GM19438 (cell line): ENCODE results near the gene PPP1R3E.
A peak's percentile ranks its signal among the peaks of the same experiment; 100 is the strongest.

Source experiments
- ATAC-seq: cut with Tn5 transposase; IDR thresholded peaks from one replicate; pipeline ENCODE4 v1.9.1; 2021; ENCODE audit warnings: low read depth; ENCODE audit not compliant: unreplicated experiment

PPP1R3E gene

GRCh38 chr14:23322568-23323517 lies 20.2 kb upstream of the PPP1R3E start:
- ATAC-seq, result no peak

GRCh38 chr14:23321572-23322547 lies 19.2 kb upstream of the PPP1R3E start:
- peak; percentile 7 for ATAC-seq

DNA sequence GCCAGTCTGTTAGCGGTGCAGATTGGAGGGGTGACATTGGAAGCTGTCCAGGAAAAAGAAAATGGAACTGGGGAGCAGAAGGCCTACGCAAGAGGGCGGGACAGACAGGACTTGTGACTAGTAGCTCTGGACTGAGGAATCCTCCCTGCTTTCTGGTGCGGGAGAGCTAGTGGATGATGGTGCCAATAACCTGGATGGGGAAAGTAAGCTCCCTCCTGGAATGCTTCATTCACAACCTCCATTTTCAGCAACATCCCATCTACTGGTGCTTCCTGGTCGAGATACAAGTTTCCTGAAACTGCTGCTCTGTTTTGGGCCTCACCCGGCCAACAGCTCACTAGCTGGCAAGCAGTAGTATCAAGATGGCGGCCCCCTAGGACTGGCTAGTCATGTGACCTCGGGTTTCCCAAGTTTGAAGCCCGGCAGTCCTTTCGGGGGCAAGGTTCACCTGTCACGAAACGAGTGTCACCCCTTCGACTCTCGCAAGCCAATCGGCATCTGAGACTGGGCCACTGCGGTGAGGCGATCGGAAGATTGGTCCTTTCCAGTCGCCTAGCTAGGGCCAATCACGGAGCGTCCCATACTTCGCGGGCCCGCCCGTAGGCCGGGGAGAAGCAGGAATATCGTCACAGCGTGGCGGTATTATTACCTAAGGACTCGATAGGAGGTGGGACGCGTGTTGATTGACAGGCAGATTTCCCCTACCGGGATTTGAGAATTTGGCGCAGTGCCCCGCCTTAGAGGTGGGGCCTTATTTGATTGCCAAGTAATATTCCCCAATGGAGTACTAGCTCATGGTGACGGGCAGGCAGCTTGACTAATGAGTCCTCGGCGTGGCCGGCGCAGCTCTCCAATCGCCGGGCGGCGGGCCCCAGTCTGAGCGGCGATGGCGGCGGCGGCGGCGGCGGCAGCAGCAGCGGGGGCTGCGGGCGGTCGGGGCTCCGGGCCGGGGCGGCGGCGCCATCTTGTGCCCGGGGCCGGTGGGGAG lies 18.2 kb upstream of the PPP1R3E start, which contains the start of gene PABPN1:
TSS of gene PABPN1 (plus strand) at position 874 of the 988 bp plus-strand sequence. CDS start at position 887, 13 bp downstream.
- ATAC-seq, result peak; percentile 87

- ATAC-seq, result no peak
Observed at GRCh38 chr14:23319746-23320583, 17.3 kb upstream of the PPP1R3E start.

DNA sequence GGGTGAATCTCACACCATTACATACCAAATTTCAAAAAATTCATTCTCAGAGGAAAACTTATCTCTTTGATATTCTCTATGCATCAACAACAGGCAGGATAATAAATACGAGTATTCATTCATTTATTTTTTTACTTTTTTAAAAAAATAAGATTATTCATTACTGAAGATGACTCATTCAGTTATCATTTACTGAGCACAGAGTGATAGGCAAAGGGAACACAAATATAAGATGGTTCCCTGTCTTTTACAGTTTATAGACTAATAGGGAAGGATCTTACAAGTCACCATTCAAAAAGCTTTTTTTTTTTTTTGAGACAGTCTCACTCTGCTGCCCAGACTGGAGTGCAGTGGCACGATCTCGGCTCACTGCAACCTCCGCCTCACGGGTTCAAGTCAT lies 13.6 kb upstream of the PPP1R3E start:
- no peak for ATAC-seq

DNA sequence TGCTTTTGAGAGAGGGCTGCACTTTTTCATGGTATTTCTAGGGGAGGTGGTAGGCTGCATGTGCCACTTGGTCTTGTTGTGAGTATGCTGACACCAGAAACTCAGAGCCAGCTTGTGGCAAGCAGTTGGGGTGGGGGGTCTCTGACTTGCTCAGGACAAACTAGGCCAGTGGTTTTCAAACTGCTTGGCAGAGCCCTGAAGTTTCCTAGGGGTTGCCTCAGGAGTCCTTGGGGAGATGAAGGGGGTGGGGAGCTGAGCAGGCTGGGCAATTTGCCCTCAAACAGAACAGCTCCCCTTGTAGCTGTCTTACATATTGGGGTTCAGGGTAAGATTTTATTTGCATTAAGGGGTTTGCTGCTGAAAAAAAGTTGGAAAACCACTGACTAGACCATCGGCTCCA lies 7.9 kb upstream of the PPP1R3E start:
- ATAC-seq, result no peak

- ATAC-seq, result no peak
Observed at GRCh38 chr14:23308721-23309445, 6.2 kb upstream of the PPP1R3E start.

DNA sequence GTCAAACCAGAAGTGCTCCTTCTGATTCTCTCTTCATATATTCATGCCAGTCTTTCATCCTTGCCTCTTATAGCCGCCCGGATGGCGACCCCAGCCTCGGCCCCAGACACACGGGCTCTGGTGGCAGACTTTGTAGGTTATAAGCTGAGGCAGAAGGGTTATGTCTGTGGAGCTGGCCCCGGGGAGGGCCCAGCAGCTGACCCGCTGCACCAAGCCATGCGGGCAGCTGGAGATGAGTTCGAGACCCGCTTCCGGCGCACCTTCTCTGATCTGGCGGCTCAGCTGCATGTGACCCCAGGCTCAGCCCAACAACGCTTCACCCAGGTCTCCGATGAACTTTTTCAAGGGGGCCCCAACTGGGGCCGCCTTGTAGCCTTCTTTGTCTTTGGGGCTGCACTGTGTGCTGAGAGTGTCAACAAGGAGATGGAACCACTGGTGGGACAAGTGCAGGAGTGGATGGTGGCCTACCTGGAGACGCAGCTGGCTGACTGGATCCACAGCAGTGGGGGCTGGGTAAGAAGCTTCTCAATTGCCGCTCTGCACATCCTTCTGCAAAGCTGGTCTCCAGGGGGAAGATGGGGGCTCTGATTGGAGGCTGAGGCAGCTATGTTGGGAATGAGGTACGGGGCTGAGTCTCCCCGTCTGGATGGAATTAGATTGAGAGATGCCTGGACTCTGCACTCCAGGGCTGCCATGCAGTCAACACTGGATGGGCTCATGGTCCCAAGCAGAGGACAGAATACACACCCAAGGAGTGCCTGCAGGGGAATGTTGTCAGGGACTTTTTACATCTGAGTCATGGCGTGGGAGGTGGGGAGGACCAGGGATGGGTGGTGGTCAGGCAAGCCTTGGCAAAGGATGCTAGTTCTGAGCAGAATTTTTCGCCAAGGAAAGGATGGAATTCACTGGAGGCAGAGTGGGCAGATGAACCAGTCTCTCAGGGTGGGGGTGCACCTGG lies 5.3 kb upstream of the PPP1R3E start:
- ATAC-seq, result no peak

DNA sequence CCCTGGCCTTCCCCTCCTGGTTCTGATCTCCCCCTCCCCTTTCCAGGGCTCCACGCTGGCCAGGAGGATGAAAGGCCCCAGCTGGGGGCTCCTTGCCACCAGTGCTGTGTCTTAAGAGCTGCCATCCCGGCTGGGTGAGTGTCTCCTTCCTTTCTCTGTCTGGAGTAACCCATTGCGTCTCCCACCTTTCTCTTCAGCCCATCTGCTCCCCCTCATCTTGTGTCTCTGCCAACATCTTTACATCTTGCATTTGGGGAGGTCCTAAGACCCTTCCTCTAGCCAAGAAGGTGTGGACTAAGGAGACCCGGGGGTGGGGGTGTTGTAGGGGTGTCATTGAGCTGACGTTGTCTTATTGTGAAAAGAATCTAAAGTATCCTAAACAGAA lies 4.5 kb upstream of the PPP1R3E start:
- no peak for ATAC-seq

DNA sequence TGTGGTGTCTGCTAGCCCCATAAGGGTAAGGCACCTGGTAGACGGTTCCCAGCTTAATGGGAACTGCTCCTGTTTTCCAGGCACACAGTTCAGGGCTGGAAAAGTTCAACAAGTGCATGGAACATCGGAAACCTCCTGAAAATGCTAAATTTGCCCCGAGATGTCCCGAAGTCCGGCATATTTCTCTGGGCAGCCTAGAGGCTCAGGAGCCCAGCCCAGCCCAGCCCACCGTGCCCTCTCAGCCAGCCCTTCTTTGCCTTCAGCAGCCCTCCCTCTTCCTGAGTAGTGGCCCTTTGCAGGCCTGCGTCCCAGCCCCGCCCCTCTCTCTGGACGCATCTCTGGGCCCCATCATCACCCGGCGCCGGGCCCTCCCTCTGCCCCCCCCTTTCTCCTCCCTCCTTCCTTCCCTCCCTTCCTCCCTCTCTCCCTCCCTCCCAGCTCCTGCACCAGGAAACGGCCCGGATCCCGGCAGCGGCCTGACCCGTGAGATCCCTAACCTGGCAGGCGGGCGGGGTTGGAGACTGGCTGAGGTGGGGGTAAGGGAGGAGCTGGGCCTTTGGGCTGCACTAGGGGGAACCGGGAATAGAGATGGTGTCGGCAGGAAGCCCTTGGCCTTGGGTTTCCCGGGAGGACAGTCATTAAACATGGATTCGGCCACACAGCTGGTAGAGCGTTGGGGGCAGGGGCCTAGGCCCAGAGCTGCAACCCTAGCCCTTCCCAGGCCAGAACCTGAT lies 3.9 kb upstream of the PPP1R3E start, which contains the start of gene BCL2L2:
TSS of gene BCL2L2 (plus strand) at position 422 of the 734 bp plus-strand sequence. CDS start 935 bp downstream, outside the sequence.
- ATAC-seq, result peak; percentile 21

DNA sequence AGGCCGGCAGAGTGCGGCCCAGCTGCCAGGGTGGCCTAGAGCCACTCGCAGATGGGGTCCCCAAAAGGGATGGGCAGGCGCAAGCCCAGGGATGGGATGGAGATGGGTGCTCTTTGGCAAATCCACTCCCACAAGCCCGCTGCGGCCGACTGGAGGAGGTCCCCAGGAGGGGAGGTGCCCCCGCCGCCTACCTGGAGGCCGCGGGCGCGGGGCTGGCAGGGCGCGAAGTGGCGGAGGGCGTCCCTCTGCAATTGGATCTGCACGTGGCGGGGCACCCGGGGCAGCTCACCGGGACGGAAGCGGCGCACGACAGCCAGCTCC lies 730 bp downstream of the PPP1R3E start:
- peak; percentile 5 for ATAC-seq

- ATAC-seq, result peak; percentile 69
Observed at GRCh38 chr14:23301288-23301968, 1.2 kb downstream of the PPP1R3E start.

DNA sequence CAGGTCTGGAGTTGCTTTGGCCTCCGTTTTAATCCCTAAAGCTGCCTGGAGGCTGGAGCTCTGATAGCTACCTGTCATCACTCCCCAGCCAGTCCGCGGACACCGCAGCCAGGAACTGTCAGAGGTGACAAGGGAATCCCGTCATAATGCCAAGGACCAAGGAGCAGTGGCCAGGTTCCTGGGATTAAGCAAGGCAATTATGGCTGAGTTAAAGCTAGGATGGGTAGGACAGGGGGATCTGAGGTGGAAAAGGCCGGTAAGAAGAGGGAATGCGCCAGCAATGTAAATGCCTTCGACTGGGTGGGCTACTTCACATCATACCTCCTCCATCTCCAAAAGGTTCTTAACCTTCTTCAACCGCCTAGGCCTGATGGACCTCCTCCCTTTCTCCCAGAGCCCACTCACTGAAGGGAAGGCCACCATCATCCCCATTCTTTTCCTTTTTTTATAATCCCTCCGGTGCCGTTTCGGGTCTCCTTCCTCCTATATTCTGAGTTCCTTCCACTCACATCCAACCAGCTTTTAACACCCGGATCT lies 1.9 kb downstream of the PPP1R3E start:
- no peak for ATAC-seq

DNA sequence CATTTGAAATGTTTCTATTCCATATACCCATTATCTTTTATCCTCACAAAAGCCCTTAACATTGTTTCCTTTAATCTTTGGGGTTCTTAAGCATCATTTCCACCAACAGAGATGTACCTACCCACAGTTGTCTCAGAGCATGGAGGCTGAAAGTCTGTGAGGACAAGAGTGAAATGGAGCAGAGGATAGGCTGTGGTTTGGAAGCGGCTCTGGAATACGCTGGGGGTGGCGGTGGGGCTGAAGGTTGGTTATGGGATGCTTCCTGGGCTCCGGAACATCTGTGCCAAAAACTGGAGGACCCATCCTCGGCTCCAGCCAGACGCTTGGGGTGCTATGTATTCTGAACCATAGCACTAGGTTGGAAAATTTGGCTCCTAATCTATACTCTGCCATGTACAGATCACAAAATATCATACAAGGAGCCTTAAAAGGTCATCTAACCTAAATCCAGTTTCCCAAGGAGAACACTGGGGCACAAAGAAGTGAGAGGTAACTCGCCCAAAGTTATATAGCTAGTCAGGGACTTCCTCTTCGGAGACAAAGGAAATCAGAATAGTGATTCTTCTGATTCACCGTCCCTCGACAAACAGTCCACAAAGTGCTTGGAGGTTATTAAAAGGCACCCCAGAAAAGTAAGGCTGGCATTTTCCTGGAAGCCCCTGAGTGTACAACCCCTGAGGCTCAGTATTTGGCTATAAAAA lies 2.5 kb downstream of the PPP1R3E start:
- no peak for ATAC-seq
